ENCODE measurements around the gene MYLK3.

DNA sequence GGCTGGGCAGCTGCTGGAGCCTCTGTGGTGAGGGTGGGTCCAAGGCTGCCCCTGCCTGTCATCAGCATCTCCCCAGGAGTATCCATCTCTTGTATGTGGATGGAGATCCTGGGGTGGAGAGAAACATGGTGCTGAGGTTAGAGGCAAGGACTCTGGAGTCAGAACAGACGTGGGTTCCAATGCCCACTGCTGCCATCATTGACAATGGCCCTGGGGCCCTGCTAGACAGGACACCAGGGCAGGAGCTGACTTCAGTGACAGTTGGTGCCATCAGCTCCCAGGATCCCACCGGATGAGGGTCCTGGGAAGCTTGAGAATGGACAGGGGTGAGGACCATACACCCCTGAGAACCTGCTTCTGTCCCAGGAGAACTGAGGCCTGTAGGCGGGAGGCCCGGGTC, 15.6 kb downstream of the MYLK3 start:
- TF ChIP-seq CTCF (IDR thresholded peaks at IDR 0.05), result no peak
- no peak for TF ChIP-seq EP300 (IDR thresholded peaks at IDR 0.05)
